Mesenchymal stem cell (in vitro differentiated cells and primary cell): ENCODE results near the gene NSG2.

ENCODE experiments used
- DNase-seq: peaks from one replicate; pipeline ENCODE4 v3.0.0-alpha.2; 2013
- H2AFZ ChIP-seq: one replicate; pipeline ENCODE4 v1.6.1; 2013; ENCODE audit warnings: low read depth, mild to moderate bottlenecking, control low read depth, inconsistent platforms, low read length, moderate library complexity
- H2AK5ac ChIP-seq: 2 replicates; pipeline ENCODE4 v1.6.1; 2013; ENCODE audit warnings: low read length, moderate library complexity, mild to moderate bottlenecking, inconsistent platforms; ENCODE audit not compliant: severe bottlenecking
- H2BK120ac ChIP-seq: one replicate; pipeline ENCODE4 v1.6.1; 2013; ENCODE audit warnings: low read depth, mild to moderate bottlenecking, inconsistent platforms, low read length, moderate library complexity
- H2BK12ac ChIP-seq, 2 experiments: one replicate each; pipeline ENCODE4 v1.6.1; 2013; ENCODE audit warnings: inconsistent platforms in 2 of 2, low read length in 2 of 2, mild to moderate bottlenecking in 2 of 2, moderate library complexity in 2 of 2, control low read depth in 1 of 2
- H2BK15ac ChIP-seq: one replicate; pipeline ENCODE4 v1.6.1; 2013; ENCODE audit warnings: mild to moderate bottlenecking, low read depth, inconsistent platforms; ENCODE audit not compliant: poor library complexity, severe bottlenecking
- H2BK5ac ChIP-seq: 2 replicates; pipeline ENCODE4 v1.6.1; 2013; ENCODE audit warnings: low read depth, mild to moderate bottlenecking, low read length, control low read depth, inconsistent platforms; ENCODE audit not compliant: poor library complexity, severe bottlenecking
- H3K14ac ChIP-seq, 2 experiments: one replicate each; pipeline ENCODE4 v1.6.1; 2013; ENCODE audit warnings: inconsistent platforms in 2 of 2, low read length in 2 of 2, control low read depth in 1 of 2, mild to moderate bottlenecking in 1 of 2, moderate library complexity in 1 of 2
- H3K18ac ChIP-seq, 2 experiments: one replicate each; pipeline ENCODE4 v1.6.1; 2013; ENCODE audit warnings: inconsistent platforms in 2 of 2, low read length in 2 of 2, control low read depth in 1 of 2, low read depth in 1 of 2, mild to moderate bottlenecking in 1 of 2
- H3K23ac ChIP-seq, 2 experiments: one replicate each; pipeline ENCODE4 v1.6.1; 2013; ENCODE audit warnings: inconsistent platforms in 2 of 2, low read length in 2 of 2, mild to moderate bottlenecking in 2 of 2, moderate library complexity in 2 of 2, control low read depth in 1 of 2
- H3K27ac ChIP-seq: 2 replicates; pipeline ENCODE4 v1.5.1; 2013; ENCODE audit warnings: mild to moderate bottlenecking, moderate library complexity, low read length, control low read depth, inconsistent platforms; ENCODE audit not compliant: poor library complexity, severe bottlenecking
- H3K27me3 ChIP-seq, 2 experiments: 2 replicates each; pipeline versions ENCODE4 v1.6.1 to v1.7.0; 2013; ENCODE audit warnings: low read length in 2 of 2, mild to moderate bottlenecking in 2 of 2, moderate library complexity in 2 of 2, control low read depth in 1 of 2, inconsistent platforms in 1 of 2; ENCODE audit not compliant: control insufficient read depth in 1 of 2, insufficient read depth in 1 of 2
- H3K36me3 ChIP-seq, 2 experiments: 2 replicates each; pipeline versions ENCODE4 v1.6.1 to v1.7.0; 2013; ENCODE audit warnings: low read length in 2 of 2, control low read depth in 1 of 2, inconsistent platforms in 1 of 2, low read depth in 1 of 2, mild to moderate bottlenecking in 1 of 2; ENCODE audit not compliant: insufficient read depth in 2 of 2, control insufficient read depth in 1 of 2
- H3K4ac ChIP-seq, 2 experiments: one replicate each; pipeline ENCODE4 v1.6.1; 2013; ENCODE audit warnings: inconsistent platforms in 2 of 2, low read length in 2 of 2, mild to moderate bottlenecking in 2 of 2, moderate library complexity in 2 of 2, control low read depth in 1 of 2, low read depth in 1 of 2
- H3K4me1 ChIP-seq: 2 replicates; pipeline ENCODE4 v1.6.1; 2013; ENCODE audit warnings: low read depth, low read length, control low read depth; ENCODE audit not compliant: control insufficient read depth, insufficient read depth
- H3K4me2 ChIP-seq: 2 replicates; pipeline ENCODE4 v1.6.1; 2013; ENCODE audit warnings: low read length, mild to moderate bottlenecking, inconsistent platforms; ENCODE audit not compliant: poor library complexity, severe bottlenecking
- H3K4me3 ChIP-seq, 2 experiments: 2 replicates each; pipeline versions ENCODE4 v1.5.1 to v1.7.0; 2013; ENCODE audit warnings: low read length in 2 of 2, mild to moderate bottlenecking in 2 of 2, control low read depth in 1 of 2, low read depth in 1 of 2; ENCODE audit not compliant: insufficient read depth in 1 of 2
- H3K79me1 ChIP-seq: replicated peaks from 2 replicates; pipeline ENCODE4 v1.6.1; 2013; ENCODE audit warnings: mild to moderate bottlenecking, control low read depth, low read length, inconsistent platforms; ENCODE audit not compliant: poor library complexity, severe bottlenecking
- H3K9ac ChIP-seq: 2 replicates; pipeline ENCODE4 v1.7.0; 2013; ENCODE audit warnings: mild to moderate bottlenecking, low read length, moderate library complexity
- H3K9me3 ChIP-seq: 2 replicates; pipeline ENCODE4 v1.7.0; 2013; ENCODE audit warnings: mild to moderate bottlenecking, low read length; ENCODE audit not compliant: control insufficient read depth
- H4K8ac ChIP-seq: one replicate; pipeline ENCODE4 v1.6.1; 2013; ENCODE audit warnings: inconsistent platforms, mild to moderate bottlenecking, low read length, moderate library complexity
- H4K91ac ChIP-seq: one replicate; pipeline ENCODE4 v1.6.1; 2013; ENCODE audit warnings: mild to moderate bottlenecking, low read length, inconsistent platforms
- WGBS: methylation state at CpG from one replicate; pipeline ENCODE4 v1.1.7; 2013; ENCODE audit warnings: mixed read lengths; 5-methylcytosine and 5-hydroxymethylcytosine counted together

The NSG2 gene

DNA sequence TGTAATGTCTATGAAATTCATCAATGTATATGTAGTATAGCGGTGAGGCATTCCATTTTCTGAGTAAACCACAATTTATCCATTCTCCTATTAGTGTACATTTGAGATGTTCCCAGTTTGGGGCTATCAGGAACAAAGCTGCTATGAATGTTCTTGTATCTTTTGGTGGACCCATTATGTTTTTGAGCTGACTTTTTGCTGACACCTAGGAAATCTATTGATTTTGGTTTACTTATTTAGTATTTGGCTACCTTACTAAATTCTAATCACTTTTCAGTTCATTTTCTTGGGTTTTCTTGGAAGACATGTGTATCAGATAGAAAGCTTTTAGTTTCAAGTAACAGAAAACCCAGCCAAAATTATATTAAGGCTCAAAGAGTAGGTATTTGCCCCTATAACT is 13.7 kb downstream of the NSG2 start:
- Histone ChIP-seq H3K23ac (no peak overlapping the region), H3K4me2 (no peak overlapping the region), H4K91ac (no peak overlapping the region), H2BK120ac (no peak overlapping the region), H4K8ac (no peak overlapping the region), H3K18ac (no peak overlapping the region), H3K9ac (no peak overlapping the region), H3K14ac (no peak overlapping the region), H3K36me3 (no peaks in the 10 kb centered on the region), H2BK12ac (no peak overlapping the region), H3K79me1 (no peaks in the 10 kb centered on the region), H3K9me3 (no peaks in the 10 kb centered on the region), H2AK5ac (no peak overlapping the region), H2BK15ac (no peak overlapping the region), H3K4me3 (no peak overlapping the region), H2AFZ (no peak overlapping the region), H3K27ac (no peak overlapping the region), H3K4me1 (no peaks in the 10 kb centered on the region), H2BK5ac (no peak overlapping the region), H3K27me3 (peaks cover 0 to 15% of the 10 kb centered on the region in 2 experiments), H3K4ac (no peak overlapping the region)
- no peak for DNase-seq
- whole genome bisulfite sequencing, result no CpG with 5 or more reads among the region's 1 CpG

DNA sequence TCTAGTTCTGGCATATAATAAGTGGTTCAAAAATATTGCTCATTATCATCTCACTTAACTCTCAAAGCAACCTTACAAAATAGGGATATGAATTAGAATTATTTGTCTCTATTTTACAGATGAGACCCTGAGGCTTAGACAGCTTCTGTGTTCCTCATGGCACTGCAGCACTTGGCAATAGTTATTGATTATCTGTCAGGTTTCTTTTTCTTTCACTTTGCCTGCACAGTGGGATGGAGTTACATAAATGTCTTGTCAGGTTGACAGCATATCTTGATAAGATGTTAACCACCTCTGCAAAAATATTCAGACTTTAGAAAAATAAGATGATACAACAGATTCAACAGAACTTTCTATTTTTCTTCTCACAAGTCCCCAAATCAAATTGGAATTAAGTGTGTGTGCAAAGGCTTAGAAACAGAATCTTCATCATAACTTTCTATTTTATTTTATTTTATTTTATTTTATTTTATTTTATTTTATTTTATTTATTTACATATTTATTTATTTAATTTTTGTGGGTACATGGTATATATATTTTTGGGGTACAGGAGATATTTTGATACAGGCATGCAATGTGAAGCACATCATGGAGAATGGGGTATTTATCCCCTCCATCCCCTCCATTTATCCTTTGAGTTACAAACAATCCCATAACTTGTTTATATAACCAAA is 17.7 kb downstream of the NSG2 start:
- no peak overlapping the region for H3K18ac ChIP-seq
- no peak overlapping the region for H3K27ac ChIP-seq
- peaks cover 3 to 14% of the 10 kb centered on the region in 2 experiments for H3K27me3 ChIP-seq
- H3K36me3 ChIP-seq, result no peaks in the 10 kb centered on the region
- H3K4me2 ChIP-seq, result no peak overlapping the region
- H3K79me1 ChIP-seq, result no peaks in the 10 kb centered on the region
- no peak overlapping the region for H2BK15ac ChIP-seq
- no peak overlapping the region for H2BK12ac ChIP-seq
- no peak for DNase-seq
- H4K8ac ChIP-seq, result no peak overlapping the region
- H2AFZ ChIP-seq, result no peak overlapping the region
- no peak overlapping the region for H2BK120ac ChIP-seq
- H4K91ac ChIP-seq, result no peak overlapping the region
- H3K9me3 ChIP-seq, result no peaks in the 10 kb centered on the region
- no peak overlapping the region for H3K4me3 ChIP-seq
- no peak overlapping the region for H2BK5ac ChIP-seq
- no peak overlapping the region for H3K14ac ChIP-seq
- no peak overlapping the region for H3K9ac ChIP-seq
- H3K23ac ChIP-seq, result no peak overlapping the region
- no peaks in the 10 kb centered on the region for H3K4me1 ChIP-seq
- no peak overlapping the region for H3K4ac ChIP-seq
- no peak overlapping the region for H2AK5ac ChIP-seq

DNA sequence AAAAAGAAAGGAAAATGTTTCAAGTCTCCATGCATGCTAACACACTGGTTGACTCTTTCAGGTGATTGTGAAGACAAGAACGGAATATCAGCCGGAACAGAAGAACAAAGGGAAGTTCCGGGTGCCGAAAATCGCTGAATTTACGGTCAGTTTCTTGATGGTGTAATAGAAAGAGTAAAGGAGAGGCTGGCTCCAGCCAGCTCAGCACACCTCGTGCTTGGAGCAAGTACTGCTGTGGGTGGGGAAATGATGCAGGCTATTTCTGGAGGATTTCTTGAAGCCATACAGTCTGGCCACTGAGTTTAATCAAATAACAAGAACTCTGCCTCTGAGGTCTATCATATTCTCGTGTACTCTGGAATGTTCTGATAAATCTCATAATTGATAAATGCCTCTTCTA is 18.7 kb downstream of the NSG2 start:
- Histone ChIP-seq H3K23ac (no peak overlapping the region), H2AK5ac (no peak overlapping the region), H4K91ac (no peak overlapping the region), H3K4ac (no peak overlapping the region), H2BK5ac (no peak overlapping the region), H4K8ac (no peak overlapping the region), H2AFZ (no peak overlapping the region), H3K4me1 (no peaks in the 10 kb centered on the region), H3K9ac (no peak overlapping the region), H3K27me3 (peaks cover 3 to 14% of the 10 kb centered on the region in 2 experiments), H3K18ac (no peak overlapping the region), H3K14ac (no peak overlapping the region), H3K4me2 (no peak overlapping the region), H3K27ac (no peak overlapping the region), H2BK120ac (no peak overlapping the region), H3K9me3 (no peaks in the 10 kb centered on the region), H2BK15ac (no peak overlapping the region), H3K36me3 (no peaks in the 10 kb centered on the region), H3K79me1 (no peaks in the 10 kb centered on the region), H2BK12ac (no peak overlapping the region), H3K4me3 (no peak overlapping the region)
- 90% methylated on average over 7 of the region's 8 CpGs for WGBS
- DNase-seq, result no peak

GRCh38 chr5:174065528-174066197 is 20.2 kb downstream of the NSG2 start:
- WGBS, result 67% methylated on average over 8 of the region's 8 CpGs
- H2AFZ ChIP-seq, result no peak overlapping the region
- no peak overlapping the region for H3K18ac ChIP-seq
- no peak overlapping the region for H3K4me2 ChIP-seq
- no peak overlapping the region for H4K8ac ChIP-seq
- no peak overlapping the region for H3K4ac ChIP-seq
- H3K4me1 ChIP-seq, result no peaks in the 10 kb centered on the region
- DNase-seq, result no peak
- no peak overlapping the region for H2AK5ac ChIP-seq
- H3K27me3 ChIP-seq, result peaks cover 3 to 14% of the 10 kb centered on the region in 2 experiments
- no peak overlapping the region for H2BK15ac ChIP-seq
- no peak overlapping the region for H3K23ac ChIP-seq
- H3K9ac ChIP-seq, result no peak overlapping the region
- H2BK120ac ChIP-seq, result no peak overlapping the region
- H3K14ac ChIP-seq, result no peak overlapping the region
- H3K9me3 ChIP-seq, result no peaks in the 10 kb centered on the region
- no peak overlapping the region for H2BK5ac ChIP-seq
- H3K27ac ChIP-seq, result no peak overlapping the region
- H2BK12ac ChIP-seq, result no peak overlapping the region
- H4K91ac ChIP-seq, result no peak overlapping the region
- H3K79me1 ChIP-seq, result no peaks in the 10 kb centered on the region
- no peaks in the 10 kb centered on the region for H3K36me3 ChIP-seq
- H3K4me3 ChIP-seq, result no peak overlapping the region
